Neural cell (in vitro differentiated cells): ENCODE measurements around the gene EIF3K. TPM values are rescaled to one million over a fixed set of nuclear protein-coding genes. Genes with fewer than 3 reads are reported as not detected.

ENCODE experiments used
- H2AFZ ChIP-seq: fragments of 200-600, 300-800 bp; sonication (generic), shearing (Covaris generic); 2 replicates; pipeline ENCODE4 v1.6.0; 2014; ENCODE audit warnings: low read depth, mild to moderate bottlenecking, antibody characterized with exemption, low read length, moderate library complexity
- H3F3A ChIP-seq: fragments of 200-600 bp; shearing (Covaris generic); 2 replicates; pipeline ENCODE4 v1.6.1; 2016; ENCODE audit warnings: mild to moderate bottlenecking, moderate library complexity, mixed read lengths, antibody characterized with exemption, low read length; ENCODE audit not compliant: insufficient read depth, poor library complexity, severe bottlenecking
- H3K27ac ChIP-seq: fragments of 200-600, 300-800 bp; sonication (generic), shearing (Covaris generic); 2 replicates; pipeline ENCODE4 v1.5.1; 2014; ENCODE audit warnings: mild to moderate bottlenecking, low read length, moderate library complexity
- H3K27me3 ChIP-seq: fragments of 300-800, 200-600 bp; sonication (generic), shearing (Covaris generic); 2 replicates; pipeline ENCODE4 v1.6.0; 2014; ENCODE audit warnings: mild to moderate bottlenecking, low read depth, low read length, moderate library complexity; ENCODE audit not compliant: insufficient read depth
- H3K36me3 ChIP-seq: fragments of 300-800, 200-600 bp; sonication (generic), shearing (Covaris generic); 2 replicates; pipeline ENCODE4 v1.5.1; 2014; ENCODE audit warnings: mild to moderate bottlenecking, antibody characterized with exemption, low read length, moderate library complexity; ENCODE audit not compliant: insufficient read depth
- H3K4me2 ChIP-seq: fragments of 300-800, 200-600 bp; sonication (generic), shearing (Covaris generic); 2 replicates; pipeline ENCODE4 v1.6.0; 2014; ENCODE audit warnings: mild to moderate bottlenecking, low read length
- H3K4me3 ChIP-seq: fragments of 300-800, 200-600 bp; sonication (generic), shearing (Covaris generic); 2 replicates; pipeline ENCODE4 v1.5.1; 2014; ENCODE audit warnings: mild to moderate bottlenecking, low read length, moderate library complexity
- H3K79me2 ChIP-seq: fragments of 200-600 bp; shearing (Covaris generic); replicated peaks from 2 replicates; pipeline ENCODE4 v1.6.0; 2014; ENCODE audit warnings: mild to moderate bottlenecking, low read length, moderate library complexity; ENCODE audit not compliant: insufficient read depth
- H3K9ac ChIP-seq: fragments of 300-800, 200-600 bp; sonication (generic), shearing (Covaris generic); 2 replicates; pipeline ENCODE4 v1.6.1; 2016; ENCODE audit warnings: mild to moderate bottlenecking, low read length, mixed read lengths
- H3K9me2 ChIP-seq: fragments of 200-600 bp; shearing (Covaris generic); 2 replicates; pipeline ENCODE4 v1.6.1; 2016; ENCODE audit warnings: mild to moderate bottlenecking, low read length, mixed read lengths; ENCODE audit not compliant: insufficient read depth
- H3K9me3 ChIP-seq: fragments of 200-600, 300-800 bp; sonication (generic), shearing (Covaris generic); 2 replicates; pipeline ENCODE4 v1.6.1; 2016; ENCODE audit warnings: mild to moderate bottlenecking, mixed run types, low read length, moderate library complexity, mixed read lengths
- H4K20me1 ChIP-seq: fragments of 200-600 bp; shearing (Covaris generic); 2 replicates; pipeline ENCODE4 v1.6.1; 2016; ENCODE audit warnings: mild to moderate bottlenecking, mixed run types; ENCODE audit not compliant: insufficient read depth
- EP300 ChIP-seq: fragments of 450-650 bp; conservative IDR thresholded peaks from 2 replicates; pipeline ENCODE4 v1.6.1; 2014; ENCODE audit warnings: antibody characterized with exemption, mild to moderate bottlenecking, moderate library complexity; ENCODE audit not compliant: poor library complexity, severe bottlenecking
- EZH2 ChIP-seq: fragments of 200-600, 300-800 bp; shearing (Covaris generic), sonication (generic); IDR thresholded peaks from 2 replicates; pipeline ENCODE4 v1.6.1; 2014; ENCODE audit warnings: antibody characterized with exemption, low read length, borderline replicate concordance, mild to moderate bottlenecking; ENCODE audit not compliant: insufficient read depth, poor library complexity, severe bottlenecking
- MXI1 ChIP-seq: fragments of 450-650 bp; conservative IDR thresholded peaks from 2 replicates; pipeline ENCODE4 v1.6.1; 2014; ENCODE audit warnings: antibody characterized with exemption, mild to moderate bottlenecking; ENCODE audit not compliant: poor library complexity, severe bottlenecking
- POLR2AphosphoS5 ChIP-seq: IDR thresholded peaks from 2 replicates; pipeline ENCODE4 v1.6.1; 2012
- RAD21 ChIP-seq: fragments of 450-650 bp; conservative IDR thresholded peaks from 2 replicates; pipeline ENCODE4 v1.6.1; 2014; ENCODE audit warnings: antibody characterized with exemption, mild to moderate bottlenecking, moderate library complexity
- REST ChIP-seq: IDR thresholded peaks from 2 replicates; pipeline ENCODE4 v1.6.1; 2012; ENCODE audit warnings: borderline replicate concordance
- SMC3 ChIP-seq: fragments of 450-650 bp; conservative IDR thresholded peaks from 2 replicates; pipeline ENCODE4 v1.6.1; 2014; ENCODE audit warnings: antibody characterized with exemption, mild to moderate bottlenecking, moderate library complexity; ENCODE audit not compliant: poor library complexity
- TAF1 ChIP-seq: IDR thresholded peaks from 2 replicates; pipeline ENCODE4 v1.6.1; 2012; ENCODE audit warnings: low read depth
- polyA plus RNA-seq: library from polyadenylated mRNA; depleted of rRNA; stranded (reverse); fragments of >200 nt; gene quantifications from 2 replicates; pipeline ENCODE4 v1.2.3, GENCODE V29; 2014
- TF ChIP-seq, protein P1 (sequence below): fragments of 450-650 bp; IDR thresholded peaks from 2 replicates; pipeline ENCODE4 v1.5.1; 2014; ENCODE audit warnings: antibody characterized with exemption, mild to moderate bottlenecking, moderate library complexity; ENCODE audit not compliant: poor library complexity, severe bottlenecking

EIF3K gene
- polyA plus RNA-seq, 1 donor from 2014 or later = 462 TPM

DNA sequence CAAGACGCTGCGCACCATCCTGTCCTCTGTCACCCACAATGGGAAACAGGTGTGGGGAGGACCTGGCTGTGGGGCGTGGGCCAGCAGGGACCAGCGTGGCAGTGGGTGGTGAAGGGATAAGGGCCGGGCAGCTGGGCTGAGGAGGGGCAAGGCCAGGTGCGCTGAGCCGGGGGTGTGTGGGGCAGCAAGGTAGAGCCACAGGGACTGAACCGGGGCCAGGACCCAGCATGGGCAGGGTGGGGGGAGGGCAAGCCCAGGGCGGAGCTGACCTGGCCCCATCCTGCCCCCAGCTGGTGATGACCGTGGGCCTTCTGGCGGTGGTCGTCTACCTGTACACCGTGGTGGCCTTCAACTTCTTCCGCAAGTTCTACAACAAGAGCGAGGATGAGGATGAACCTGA, 38.9 kb upstream of the EIF3K start:
- Histone ChIP-seq H3K79me2 (no peaks in the 10 kb centered on the region), H3K9me2 (no peaks in the 10 kb centered on the region), H3K4me3 (no peak overlapping the region), H3K9ac (no peak overlapping the region), H4K20me1 (no peaks in the 10 kb centered on the region), H3K27me3 (no peaks in the 10 kb centered on the region), H3K27ac (no peak overlapping the region), H2AFZ (no peak overlapping the region), H3K9me3 (no peaks in the 10 kb centered on the region), H3K36me3 (no peaks in the 10 kb centered on the region), H3K4me2 (no peak overlapping the region), H3F3A (no peaks in the 10 kb centered on the region)
- TF ChIP-seq TAF1 = no peak

GRCh38 chr19:38583219-38583984, 35.6 kb upstream of the EIF3K start:
- no peaks in the 10 kb centered on the region for H3F3A ChIP-seq
- H3K4me2 ChIP-seq = no peak overlapping the region
- H2AFZ ChIP-seq = no peak overlapping the region
- H3K79me2 ChIP-seq = no peaks in the 10 kb centered on the region
- H3K9me2 ChIP-seq = no peaks in the 10 kb centered on the region
- H3K27ac ChIP-seq = no peak overlapping the region
- no peaks in the 10 kb centered on the region for H4K20me1 ChIP-seq
- H3K9me3 ChIP-seq = no peaks in the 10 kb centered on the region
- no peaks in the 10 kb centered on the region for H3K27me3 ChIP-seq
- H3K9ac ChIP-seq = no peak overlapping the region
- TF ChIP-seq, protein P1, sequence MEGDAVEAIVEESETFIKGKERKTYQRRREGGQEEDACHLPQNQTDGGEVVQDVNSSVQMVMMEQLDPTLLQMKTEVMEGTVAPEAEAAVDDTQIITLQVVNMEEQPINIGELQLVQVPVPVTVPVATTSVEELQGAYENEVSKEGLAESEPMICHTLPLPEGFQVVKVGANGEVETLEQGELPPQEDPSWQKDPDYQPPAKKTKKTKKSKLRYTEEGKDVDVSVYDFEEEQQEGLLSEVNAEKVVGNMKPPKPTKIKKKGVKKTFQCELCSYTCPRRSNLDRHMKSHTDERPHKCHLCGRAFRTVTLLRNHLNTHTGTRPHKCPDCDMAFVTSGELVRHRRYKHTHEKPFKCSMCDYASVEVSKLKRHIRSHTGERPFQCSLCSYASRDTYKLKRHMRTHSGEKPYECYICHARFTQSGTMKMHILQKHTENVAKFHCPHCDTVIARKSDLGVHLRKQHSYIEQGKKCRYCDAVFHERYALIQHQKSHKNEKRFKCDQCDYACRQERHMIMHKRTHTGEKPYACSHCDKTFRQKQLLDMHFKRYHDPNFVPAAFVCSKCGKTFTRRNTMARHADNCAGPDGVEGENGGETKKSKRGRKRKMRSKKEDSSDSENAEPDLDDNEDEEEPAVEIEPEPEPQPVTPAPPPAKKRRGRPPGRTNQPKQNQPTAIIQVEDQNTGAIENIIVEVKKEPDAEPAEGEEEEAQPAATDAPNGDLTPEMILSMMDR = no peak
- TF ChIP-seq RAD21 (no peak), TAF1 (no peak), MXI1 (no peak), EZH2 (no peak), SMC3 (no peak), REST (no peak), POLR2AphosphoS5 (no peak), EP300 (no peak)
- H3K36me3 ChIP-seq = no peaks in the 10 kb centered on the region
- no peak overlapping the region for H3K4me3 ChIP-seq

- H3K4me2 ChIP-seq = no peak overlapping the region
- TF ChIP-seq EZH2 (no peak), POLR2AphosphoS5 (no peak), EP300 (no peak), MXI1 (no peak), RAD21 (no peak), REST (no peak), SMC3 (no peak), TAF1 (no peak)
- TF ChIP-seq, protein P1 = no peak
- H3K4me3 ChIP-seq = no peak overlapping the region
- no peaks in the 10 kb centered on the region for H3K9me3 ChIP-seq
- H2AFZ ChIP-seq = no peak overlapping the region
- H3K27ac ChIP-seq = no peak overlapping the region
- no peaks in the 10 kb centered on the region for H3K36me3 ChIP-seq
- no peak overlapping the region for H3K9ac ChIP-seq
- H4K20me1 ChIP-seq = no peaks in the 10 kb centered on the region
- no peaks in the 10 kb centered on the region for H3K27me3 ChIP-seq
- H3F3A ChIP-seq = no peaks in the 10 kb centered on the region
- H3K79me2 ChIP-seq = no peaks in the 10 kb centered on the region
- no peaks in the 10 kb centered on the region for H3K9me2 ChIP-seq
Measured at GRCh38 chr19:38583985-38584305, 35.0 kb upstream of the EIF3K start.
